B cell (primary cell): Measurements from ENCODE around the gene JAKMIP2. TPM values are rescaled to one million over a fixed set of nuclear protein-coding genes. Genes with fewer than 3 reads are reported as not detected.

Source experiments
- ATAC-seq: fragments of 200-7000 bp; cut with Tn5 transposase; one replicate; pipeline ENCODE4 v1.10.0; 2021; ENCODE audit warnings: low read depth, mild to moderate bottlenecking, moderate number of reproducible peaks, moderate library complexity
- CTCF ChIA-PET: fragments of 350-600 bp; sonication (Branson Sonifier 250); formaldehyde crosslinking; loops from one replicate; lab custom pipeline; 2021; ENCODE audit warnings: antibody characterized with exemption, inconsistent platforms; lab: Charles Lee
- POLR2A ChIA-PET: fragments of 350-600 bp; sonication (Branson Sonifier 250); formaldehyde crosslinking; loops from one replicate; lab custom pipeline; 2021; ENCODE audit warnings: antibody characterized with exemption; lab: Charles Lee
- DNase-seq: peaks from one replicate; pipeline ENCODE4 v3.0.0; 2013
- H2AFZ ChIP-seq: 2 replicates; pipeline ENCODE4 v1.6.1; 2012; ENCODE audit warnings: mild to moderate bottlenecking, low read depth, low read length; ENCODE audit not compliant: insufficient read depth, poor library complexity, severe bottlenecking
- H3K27ac ChIP-seq, 2 donors: 1 replicate in 1 of 2; 2 replicates in 1 of 2; pipeline ENCODE4 v1.5.1; 2012 to 2013; ENCODE audit warnings: low read length in 2 of 2, mild to moderate bottlenecking in 2 of 2, moderate library complexity in 1 of 2
- H3K27me3 ChIP-seq, 4 experiments: fragments of 200-600 bp in 1 of 4; sonication (generic) in 1 of 4; replicated peaks in 1 of 4; 1 replicate in 2 of 4; 2 replicates in 2 of 4; pipeline versions ENCODE4 v1.6.1 to v1.7.0; 2013 to 2016; ENCODE audit warnings: low read length in 3 of 4, mild to moderate bottlenecking in 2 of 4, mixed read lengths in 1 of 4, moderate library complexity in 1 of 4; ENCODE audit not compliant: insufficient read depth in 4 of 4, control insufficient read depth in 3 of 4; ENCODE audit errors: control extremely low read depth in 1 of 4
- H3K36me3 ChIP-seq, 2 experiments: replicated peaks in 1 of 2; 1 replicate in 1 of 2; 2 replicates in 1 of 2; pipeline versions ENCODE4 v1.6.1 to v1.7.1; 2013; ENCODE audit warnings: low read length in 1 of 2; ENCODE audit not compliant: insufficient read depth in 2 of 2, control insufficient read depth in 1 of 2; ENCODE audit errors: control extremely low read depth in 1 of 2, extremely low read depth in 1 of 2
- H3K4me1 ChIP-seq, 2 donors: fragments of 200-600 bp in 1 of 2; sonication (generic) in 1 of 2; 1 replicate in 1 of 2; 2 replicates in 1 of 2; pipeline versions ENCODE4 v1.5.1 to v1.6.1; 2013 to 2017; ENCODE audit warnings: low read length in 2 of 2; ENCODE audit not compliant: control insufficient read depth in 2 of 2, insufficient read depth in 2 of 2
- H3K4me2 ChIP-seq: replicated peaks from 2 replicates; pipeline ENCODE3; 2012; ENCODE audit warnings: mild to moderate bottlenecking, low read depth, low read length; ENCODE audit not compliant: poor library complexity, severe bottlenecking
- H3K4me3 ChIP-seq, 5 experiments: fragments of 200-600 bp in 1 of 5; sonication (generic) in 1 of 5; 1 replicate in 3 of 5; 2 replicates in 2 of 5; pipeline versions ENCODE4 v1.5.1 to v1.7.0; 2011 to 2016; ENCODE audit warnings: low read length in 4 of 5, mild to moderate bottlenecking in 4 of 5, low read depth in 2 of 5, control low read depth in 1 of 5, moderate library complexity in 1 of 5; ENCODE audit not compliant: insufficient read depth in 1 of 5; ENCODE audit errors: control extremely low read depth in 1 of 5, extremely low read depth in 1 of 5
- H3K79me2 ChIP-seq: fragments of 200-600 bp; sonication (generic); one replicate; pipeline ENCODE4 v1.6.0; 2016; ENCODE audit warnings: low read length; ENCODE audit not compliant: control insufficient read depth, insufficient read depth
- H3K9ac ChIP-seq: fragments of 200-600 bp; sonication (generic); 2 replicates; pipeline ENCODE4 v1.6.1; 2017; ENCODE audit warnings: mild to moderate bottlenecking, low read length, moderate library complexity
- H3K9me3 ChIP-seq, 3 donors: one replicate each; pipeline versions ENCODE4 v1.6.1 to v1.7.1; 2013; ENCODE audit warnings: low read length in 2 of 3; ENCODE audit not compliant: control insufficient read depth in 2 of 3, insufficient read depth in 1 of 3; ENCODE audit errors: control extremely low read depth in 1 of 3
- H4K20me1 ChIP-seq: 2 replicates; pipeline ENCODE4 v1.6.0; 2012; ENCODE audit warnings: mild to moderate bottlenecking, low read length; ENCODE audit not compliant: insufficient read depth, control insufficient read depth, poor library complexity, severe bottlenecking
- H3K27ac Mint-ChIP-seq: one replicate; pipeline ENCODE4 v1.8.0; 2021; ENCODE audit warnings: mixed read lengths
- H3K27me3 Mint-ChIP-seq: one replicate; pipeline ENCODE4 v1.8.0; 2021; ENCODE audit warnings: mixed read lengths
- H3K4me1 Mint-ChIP-seq: one replicate; pipeline ENCODE4 v1.8.0; 2021; ENCODE audit warnings: mixed read lengths
- H3K4me3 Mint-ChIP-seq: one replicate; pipeline ENCODE4 v1.8.0; 2021; ENCODE audit warnings: mixed read lengths
- H3K9me3 Mint-ChIP-seq: one replicate; pipeline ENCODE4 v1.8.0; 2022; ENCODE audit warnings: mixed read lengths; ENCODE audit not compliant: insufficient read depth
- CTCF ChIP-seq: fragments of 200-600 bp; IDR thresholded peaks from one replicate; pipeline ENCODE4 v1.8.0; 2022; ENCODE audit warnings: antibody characterized with exemption, mild to moderate bottlenecking
- EZH2 ChIP-seq: IDR thresholded peaks from 2 replicates; pipeline ENCODE4 v1.6.1; 2012; ENCODE audit warnings: borderline replicate concordance, low read depth, mild to moderate bottlenecking, moderate library complexity, low read length; ENCODE audit not compliant: insufficient read depth, poor library complexity, severe bottlenecking
- WGBS: methylation state at CpG from one replicate; pipeline ENCODE4 v1.1.5; 2013; ENCODE audit warnings: missing lambda C conversion rate; ENCODE audit not compliant: insufficient coverage; 5-methylcytosine and 5-hydroxymethylcytosine counted together
- intact Hi-C: fragments of 100-400 bp; cut with micrococcal nuclease; formaldehyde crosslinking; loops from one replicate; pipeline ENCODE4 v1.10.0; 2022
- polyA plus RNA-seq: library from polyadenylated mRNA; depleted of rRNA; stranded (reverse); fragments of >200 nt; gene quantifications from 2 replicates; pipeline ENCODE4 v1.2.3, GENCODE V29; 2012
- total RNA-seq, 2 donors: library from RNA; stranded (reverse); fragments of 120-200 nt in 1 of 2; gene quantifications; 1 replicate in 1 of 2; 2 replicates in 1 of 2; pipeline versions ENCODE4 v1.2.3 to v1.2.4, GENCODE V29; 2013 to 2022

Gene JAKMIP2
- total and polyA plus RNA-seq, 2 donors (not counting 1 experiment from before 2014, with no cell fraction given): 0.24 to 4.1 TPM

- Histone ChIP-seq H3K4me2 (no peak overlapping the region), H3K36me3 (no peaks in the 10 kb centered on the region), H3K4me3 (no peak overlapping the region), H3K27me3 (no peaks in the 10 kb centered on the region), H3K9me3 (no peaks in the 10 kb centered on the region), H2AFZ (no peak overlapping the region), H3K27ac (no peak overlapping the region), H3K4me1 (no peaks in the 10 kb centered on the region), H3K9ac (no peak overlapping the region), H3K79me2 (no peaks in the 10 kb centered on the region), H4K20me1 (no peaks in the 10 kb centered on the region)
- intact Hi-C loops: no loop called here
- ATAC-seq (no peak), DNase-seq (no peak)
- Mint-ChIP-seq H3K27ac (no peak overlapping the region), H3K4me3 (no peak overlapping the region), H3K9me3 (no peaks in the 10 kb centered on the region), H3K4me1 (peaks cover 6% of the 10 kb centered on the region), H3K27me3 (no peaks in the 10 kb centered on the region)
- POLR2A ChIA-PET: no interaction called here
- TF ChIP-seq EZH2: no peak
- no peak for TF ChIP-seq CTCF
- WGBS: 100% methylated on average over 1 of the region's 2 CpGs
- CTCF ChIA-PET: no interaction called here
Observed at GRCh38 chr5:147708708-147709107, 73.8 kb downstream of the JAKMIP2 start.

- H3K9ac ChIP-seq: no peak overlapping the region
- DNase-seq (no peak), ATAC-seq (no peak)
- H4K20me1 ChIP-seq: no peaks in the 10 kb centered on the region
- ChIA-PET CTCF (no interaction called here), POLR2A (no interaction called here)
- H3K27me3 ChIP-seq: no peaks in the 10 kb centered on the region
- no peak overlapping the region for H3K4me3 Mint-ChIP-seq
- no peak overlapping the region for H2AFZ ChIP-seq
- H3K4me3 ChIP-seq: no peak overlapping the region
- H3K4me2 ChIP-seq: no peak overlapping the region
- H3K9me3 Mint-ChIP-seq: no peaks in the 10 kb centered on the region
- H3K4me1 Mint-ChIP-seq: peaks cover 5% of the 10 kb centered on the region
- no peaks in the 10 kb centered on the region for H3K9me3 ChIP-seq
- no peak for TF ChIP-seq CTCF
- TF ChIP-seq EZH2: no peak
- no peaks in the 10 kb centered on the region for H3K27me3 Mint-ChIP-seq
- no peaks in the 10 kb centered on the region for H3K36me3 ChIP-seq
- no peaks in the 10 kb centered on the region for H3K79me2 ChIP-seq
- no peak overlapping the region for H3K27ac Mint-ChIP-seq
- H3K4me1 ChIP-seq: no peaks in the 10 kb centered on the region
- intact Hi-C loops: no loop called here
- H3K27ac ChIP-seq: no peak overlapping the region
Observed at GRCh38 chr5:147704544-147704943, 78.0 kb downstream of the JAKMIP2 start.
